ENCODE results near the gene AFF3.

AFF3 gene

GRCh38 chr2:99605036-99605435 is 537.4 kb downstream of the AFF3 start:
- DNase-seq (ENCODE audit: low spot score): no peak

DNA sequence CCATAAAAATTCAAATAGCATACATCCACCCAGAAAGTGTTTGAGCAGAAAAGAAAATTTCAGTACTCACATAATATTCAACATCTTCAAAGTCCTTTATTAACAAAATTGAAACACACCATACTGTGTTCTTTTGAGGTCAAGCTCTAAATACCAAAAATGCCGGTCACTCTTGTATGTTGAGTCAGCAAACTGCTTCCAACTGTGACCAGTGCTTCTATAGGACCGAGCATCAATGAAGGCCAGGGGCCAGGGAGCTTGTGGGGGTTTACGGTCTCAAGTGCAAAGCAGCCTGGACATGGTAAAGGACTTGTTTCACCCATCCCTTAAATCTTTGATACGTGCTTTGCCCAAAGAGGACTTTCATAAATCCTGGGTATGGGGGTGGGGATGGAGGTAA is 539.9 kb downstream of the AFF3 start:
- DNase-seq (ENCODE audit: low spot score): peak; percentile 67

GRCh38 chr2:99600981-99601651 is 541.3 kb downstream of the AFF3 start:
- no peak for DNase-seq (ENCODE audit: low spot score)

- no peak for DNase-seq (ENCODE audit: low spot score)
These were observed 543.9 kb downstream of the AFF3 start for GRCh38 chr2:99598441-99598840.

GRCh38 chr2:99597616-99598015 is 544.8 kb downstream of the AFF3 start:
- DNase-seq (ENCODE audit: low spot score): peak; percentile 69

DNA sequence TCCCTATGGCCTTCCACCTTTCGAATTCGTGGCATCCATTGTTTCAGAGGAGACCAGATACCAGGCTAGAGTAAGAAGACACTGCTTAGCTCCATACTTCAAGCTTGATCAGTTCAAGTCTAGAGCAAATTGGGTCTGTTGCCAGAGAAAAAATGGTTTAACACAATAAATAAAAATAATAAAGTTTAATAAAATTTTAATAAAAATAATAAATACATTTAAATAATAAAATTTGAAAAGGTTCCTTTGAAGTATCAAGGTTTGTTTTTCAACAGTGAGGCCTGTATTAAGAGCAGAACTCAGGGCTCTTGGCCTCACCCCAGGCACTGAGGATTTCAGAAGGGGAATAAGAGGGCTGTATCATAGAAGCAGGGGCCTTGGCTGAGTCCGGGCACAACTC is 547.0 kb downstream of the AFF3 start:
- no peak for DNase-seq (ENCODE audit: low spot score)

GRCh38 chr2:99593692-99594427 is 548.5 kb downstream of the AFF3 start:
- DNase-seq (ENCODE audit: low spot score): no peak

DNA sequence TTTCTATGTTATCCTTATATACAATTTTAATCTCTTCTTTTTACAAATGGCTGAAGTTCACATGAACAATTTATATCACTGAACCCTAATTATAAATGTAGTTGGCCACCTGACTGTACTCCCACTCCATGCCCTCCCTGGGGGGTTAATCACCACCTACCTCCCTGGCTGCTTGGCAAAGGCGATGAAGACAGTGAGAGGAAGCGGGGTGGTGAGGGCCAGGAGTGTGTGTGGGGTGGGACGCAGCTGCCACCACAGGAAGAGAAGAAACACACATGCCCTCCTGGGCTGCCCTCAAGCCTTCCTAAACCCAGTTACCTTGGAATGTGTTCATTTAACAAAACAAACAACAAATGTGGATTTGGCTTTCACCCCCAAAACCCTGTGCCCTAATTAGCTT is 565.6 kb downstream of the AFF3 start:
- DNase-seq (ENCODE audit: low spot score): no peak

GRCh38 chr2:99573634-99574251 is 568.6 kb downstream of the AFF3 start:
- DNase-seq (ENCODE audit: low spot score): no peak

DNA sequence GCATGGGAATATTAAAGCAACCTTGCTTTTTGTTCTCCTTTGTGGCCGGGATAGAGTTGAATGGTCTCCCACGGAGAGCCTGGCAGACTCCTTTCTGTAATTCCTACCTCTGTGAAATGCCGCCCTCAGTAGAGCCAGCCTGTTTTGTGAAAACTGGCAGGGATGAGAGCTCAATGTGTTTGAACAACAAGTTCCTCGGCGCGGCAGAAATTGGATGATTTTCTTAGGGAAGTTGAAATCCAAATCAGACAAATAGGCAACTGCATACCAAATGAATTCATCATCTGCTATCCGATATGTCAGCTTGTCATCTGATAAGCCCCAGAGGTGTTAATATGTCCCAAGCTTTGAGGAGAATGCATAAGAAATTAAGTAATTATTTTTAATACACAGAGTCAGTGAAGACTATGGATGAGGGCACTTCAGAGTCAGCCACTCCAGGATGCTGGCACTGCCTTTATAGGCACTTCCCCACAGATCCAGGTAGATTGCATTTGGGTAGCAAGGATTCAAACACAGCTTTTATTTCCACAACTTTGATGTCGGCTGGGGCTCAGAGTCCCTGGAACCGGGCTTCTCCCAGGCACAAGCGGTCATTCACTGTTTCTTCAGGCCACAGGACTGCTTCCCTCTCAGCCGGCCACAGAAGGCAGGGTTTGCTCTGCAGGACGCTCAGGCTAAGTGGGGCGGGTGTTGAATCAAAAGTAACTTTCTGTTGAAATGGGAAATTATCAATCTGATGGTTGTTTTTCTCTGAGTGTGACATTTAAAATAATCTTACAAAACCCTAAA is 569.8 kb downstream of the AFF3 start:
- DNase-seq (ENCODE audit: low spot score): no peak

GRCh38 chr2:99571954-99572353 is 570.4 kb downstream of the AFF3 start:
- no peak for DNase-seq (ENCODE audit: low spot score)

GRCh38 chr2:99571533-99571932 is 570.9 kb downstream of the AFF3 start:
- no peak for DNase-seq (ENCODE audit: low spot score)

GRCh38 chr2:99571021-99571420 is 571.4 kb downstream of the AFF3 start:
- DNase-seq (ENCODE audit: low spot score): no peak

- DNase-seq (ENCODE audit: low spot score): no peak
These were observed 573.0 kb downstream of the AFF3 start for GRCh38 chr2:99569386-99569785.

DNA sequence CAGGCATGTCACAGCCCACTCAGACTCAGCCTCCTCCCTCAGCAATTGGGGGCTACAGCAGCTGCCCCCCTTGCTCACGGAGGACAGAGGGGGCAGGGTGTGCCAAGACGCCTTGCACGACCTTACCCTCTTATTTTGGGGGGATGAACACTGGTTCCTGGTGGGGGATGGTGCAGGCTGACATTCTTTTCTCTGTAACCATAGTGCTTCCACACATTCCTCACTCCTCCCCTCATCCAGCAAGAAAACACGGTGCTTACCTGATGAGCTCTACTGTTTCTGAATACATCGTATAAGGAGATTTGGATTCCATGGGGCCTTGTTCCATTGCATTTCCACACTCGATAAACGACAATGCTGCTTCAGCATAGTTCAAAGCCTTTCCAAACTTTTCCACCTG is 577.2 kb downstream of the AFF3 start:
- no peak for DNase-seq (ENCODE audit: low spot score)

- DNase-seq (ENCODE audit: low spot score): no peak
These were observed 579.9 kb downstream of the AFF3 start for GRCh38 chr2:99562516-99562915.

DNA sequence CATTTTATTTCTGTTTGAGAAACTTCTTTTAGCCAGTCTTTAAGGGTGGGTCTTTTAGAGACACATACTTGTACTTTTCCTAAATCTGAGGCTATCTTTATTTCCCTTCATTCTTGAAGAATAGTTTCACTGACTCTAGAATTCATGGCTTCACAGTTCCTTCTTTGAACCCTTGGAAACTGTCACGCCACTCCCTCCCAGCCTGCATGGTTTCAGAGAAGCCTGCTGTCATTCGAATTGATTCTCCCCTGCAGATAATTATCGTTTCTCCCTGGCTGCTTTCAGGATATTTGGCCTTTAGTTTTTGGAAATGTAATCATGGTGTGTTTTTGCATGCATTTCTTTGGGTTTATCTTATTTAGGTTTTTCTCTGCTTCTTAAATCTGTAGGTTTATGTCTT is 580.6 kb downstream of the AFF3 start:
- DNase-seq (ENCODE audit: low spot score): no peak

- peak; percentile 87 for DNase-seq (ENCODE audit: low spot score)
These were observed 583.2 kb downstream of the AFF3 start for GRCh38 chr2:99559075-99559662.

DNA sequence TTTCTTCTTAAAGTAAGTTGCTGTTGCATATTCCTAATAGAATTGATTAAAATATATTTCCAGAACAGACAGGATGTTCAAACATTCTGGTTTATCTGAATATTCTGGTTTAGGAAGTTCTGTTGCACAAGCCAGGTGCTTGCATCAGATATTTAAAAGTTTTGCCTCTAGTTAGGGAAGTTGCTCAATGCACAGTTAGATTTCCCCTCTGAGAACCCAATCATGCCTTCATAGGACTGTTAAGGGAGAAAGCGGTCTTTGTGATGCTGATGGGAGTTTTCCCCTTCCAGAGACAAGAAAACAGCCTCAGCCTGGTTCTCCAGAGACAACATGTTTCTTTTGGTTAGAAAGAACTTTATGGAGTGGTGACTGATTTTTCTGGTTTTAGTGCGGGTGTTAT is 587.0 kb downstream of the AFF3 start:
- DNase-seq (ENCODE audit: low spot score): no peak

DNA sequence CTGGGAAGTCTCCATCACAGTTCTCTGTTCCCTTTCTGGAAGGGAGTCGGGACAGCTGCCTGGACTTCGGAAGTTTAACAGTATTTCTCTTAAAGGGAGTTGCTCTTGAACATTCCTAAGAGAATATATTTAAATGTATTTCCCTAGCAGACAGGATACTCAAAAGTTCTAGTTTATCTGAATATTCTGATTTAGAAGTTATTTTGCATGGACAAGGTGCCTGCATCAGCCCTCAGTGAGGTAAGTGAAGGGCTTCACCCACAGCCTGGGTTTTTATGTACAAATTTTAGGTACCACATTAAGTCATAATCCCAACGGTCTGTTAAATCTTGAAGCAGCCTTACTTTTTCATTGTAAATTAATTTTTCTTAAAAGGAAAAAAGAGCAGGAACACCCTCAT is 587.5 kb downstream of the AFF3 start:
- no peak for DNase-seq (ENCODE audit: low spot score)

DNA sequence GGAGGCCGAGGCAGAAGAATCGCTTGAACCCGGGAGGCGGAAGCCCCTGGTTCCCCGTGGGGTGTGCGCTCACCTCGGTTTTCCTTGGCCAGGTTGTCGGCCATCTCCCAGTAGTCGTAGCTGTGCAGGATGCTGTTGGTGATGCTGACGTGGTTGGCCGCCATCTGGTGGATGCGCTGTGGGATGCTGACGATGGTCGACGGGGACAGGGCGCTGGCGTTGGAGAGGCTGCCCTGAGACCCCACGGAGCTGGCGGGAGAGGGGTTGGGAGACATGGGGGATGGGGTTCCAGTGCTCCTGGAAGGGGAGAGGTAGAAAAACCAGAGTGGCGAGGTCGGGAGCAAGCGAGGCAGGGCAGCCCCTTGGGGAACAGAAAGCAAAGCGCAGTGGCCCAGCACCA is 588.2 kb downstream of the AFF3 start:
- DNase-seq (ENCODE audit: low spot score): no peak

DNA sequence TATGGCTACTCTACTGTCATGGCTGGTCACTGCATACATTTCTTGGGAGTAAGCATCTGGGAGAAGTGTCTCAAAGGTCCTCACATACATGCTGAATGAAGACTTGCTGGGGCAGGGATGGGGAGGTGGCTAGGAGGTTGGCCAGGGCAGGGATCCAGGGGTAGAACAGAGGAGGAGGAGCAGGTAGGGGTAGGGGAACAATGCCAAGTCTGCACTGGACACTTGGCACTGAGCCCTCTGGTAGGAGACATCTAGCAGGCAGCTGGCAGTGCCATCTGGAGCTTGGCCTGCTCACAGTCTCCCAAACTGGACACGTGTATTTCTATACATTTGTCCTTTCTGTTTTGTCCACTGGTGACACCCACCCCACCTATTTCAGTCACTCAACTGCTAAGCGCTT is 589.9 kb downstream of the AFF3 start:
- DNase-seq (ENCODE audit: low spot score): no peak

Data from AG08396 (cell line).